GM18498 (cell line): ENCODE results near the gene PCDHGA5.
"Not testable (repeated sequence)": the region's sequence is repeated elsewhere in the genome, so short reads cannot be mapped to it uniquely, and the experiment has no call there.

Experiments
- ATAC-seq: cut with Tn5 transposase; IDR thresholded peaks from one replicate; pipeline ENCODE4 v1.9.1; 2021; ENCODE audit warnings: mild to moderate bottlenecking, moderate library complexity; ENCODE audit not compliant: unreplicated experiment

PCDHGA5 gene

DNA sequence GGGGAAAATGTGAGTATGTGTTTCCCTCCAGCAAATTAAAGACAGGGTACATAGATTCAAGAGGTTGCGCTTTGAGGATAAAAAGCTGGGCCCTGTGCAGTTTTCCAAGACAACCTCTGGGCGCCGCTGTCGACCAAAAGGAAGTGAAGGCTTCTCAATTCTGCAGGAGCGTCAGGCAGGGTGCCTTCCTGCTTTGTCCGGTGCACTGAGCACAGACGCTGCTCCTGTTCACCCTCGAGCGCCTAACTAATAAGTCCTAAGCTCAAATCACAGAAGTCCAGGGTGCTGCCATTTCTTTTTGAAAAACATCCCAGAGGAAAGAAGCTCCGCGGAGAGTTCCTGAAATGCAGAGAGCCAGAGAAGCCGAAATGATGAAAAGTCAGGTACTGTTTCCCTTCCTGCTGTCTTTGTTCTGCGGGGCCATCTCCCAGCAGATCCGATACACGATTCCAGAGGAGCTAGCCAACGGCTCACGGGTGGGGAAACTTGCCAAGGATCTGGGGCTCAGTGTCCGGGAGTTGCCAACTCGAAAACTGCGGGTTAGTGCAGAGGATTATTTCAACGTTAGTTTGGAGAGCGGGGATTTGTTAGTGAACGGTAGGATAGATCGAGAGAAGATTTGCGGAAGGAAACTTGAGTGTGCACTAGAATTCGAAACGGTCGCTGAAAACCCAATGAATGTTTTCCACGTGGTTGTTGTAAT is 13.9 kb upstream of the PCDHGA5 start, which contains the start of gene PCDHGB1:
PCDHGB1 (plus strand) TSS at position 183 of the 703 bp plus-strand sequence; CDS start at position 345, 162 bp downstream.
- ATAC-seq, result no peak

DNA sequence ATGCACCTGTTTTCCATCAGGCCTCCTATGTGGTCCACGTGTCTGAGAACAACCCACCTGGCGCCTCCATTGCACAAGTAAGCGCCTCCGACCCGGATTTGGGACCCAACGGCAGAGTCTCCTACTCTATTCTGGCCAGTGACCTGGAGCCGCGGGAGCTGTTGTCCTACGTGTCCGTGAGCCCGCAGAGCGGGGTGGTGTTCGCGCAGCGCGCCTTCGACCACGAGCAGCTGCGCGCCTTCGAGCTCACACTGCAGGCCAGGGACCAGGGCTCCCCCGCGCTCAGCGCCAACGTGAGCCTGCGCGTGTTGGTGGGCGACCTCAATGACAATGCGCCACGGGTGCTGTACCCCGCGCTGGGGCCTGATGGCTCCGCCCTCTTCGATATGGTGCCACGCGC is 12.4 kb upstream of the PCDHGA5 start:
- ATAC-seq, result no peak

DNA sequence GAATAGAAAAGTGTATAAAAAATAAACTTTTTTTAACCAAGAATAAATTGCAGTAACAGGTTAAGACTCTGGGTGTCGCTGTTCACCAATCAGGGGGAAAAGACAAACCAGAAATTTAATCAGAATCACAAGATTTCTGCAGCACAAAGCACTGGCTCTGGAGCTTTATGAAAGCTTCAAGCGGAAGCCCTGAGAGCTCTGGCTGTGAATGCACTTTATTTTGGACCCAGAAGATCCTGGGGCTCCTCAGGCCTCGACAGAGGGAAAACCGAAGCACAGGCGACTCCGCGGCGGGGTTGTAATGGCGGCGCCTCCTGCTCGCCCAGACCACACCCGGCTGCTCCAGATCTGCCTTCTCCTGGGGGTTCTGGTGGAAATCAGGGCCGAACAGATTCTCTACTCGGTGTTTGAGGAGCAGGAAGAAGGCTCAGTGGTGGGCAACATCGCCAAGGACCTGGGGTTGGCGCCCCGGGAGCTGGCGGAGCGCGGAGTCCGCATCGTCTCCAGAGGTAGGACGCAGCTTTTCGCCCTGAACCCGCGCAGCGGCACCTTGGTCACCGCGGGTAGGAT is 9.0 kb upstream of the PCDHGA5 start, which contains the start of gene PCDHGA4:
PCDHGA4 (plus strand) TSS at position 122 of the 570 bp plus-strand sequence; CDS start at position 209, 87 bp downstream.
- no peak for ATAC-seq

DNA sequence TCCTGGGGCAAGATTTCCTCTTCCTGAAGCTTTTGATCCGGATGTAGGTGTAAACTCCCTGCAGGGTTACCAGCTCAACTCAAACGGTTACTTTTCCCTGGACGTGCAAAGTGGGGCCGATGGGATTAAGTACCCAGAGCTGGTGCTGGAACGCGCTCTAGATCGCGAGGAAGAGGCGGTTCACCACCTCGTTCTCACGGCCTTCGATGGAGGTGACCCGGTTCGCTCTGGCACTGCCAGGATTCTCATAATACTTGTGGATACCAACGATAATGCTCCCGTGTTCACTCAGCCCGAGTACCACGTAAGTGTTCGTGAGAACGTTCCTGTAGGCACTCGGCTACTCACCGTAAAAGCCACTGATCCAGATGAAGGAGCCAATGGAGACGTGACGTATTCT is 8.3 kb upstream of the PCDHGA5 start:
- no peak for ATAC-seq

DNA sequence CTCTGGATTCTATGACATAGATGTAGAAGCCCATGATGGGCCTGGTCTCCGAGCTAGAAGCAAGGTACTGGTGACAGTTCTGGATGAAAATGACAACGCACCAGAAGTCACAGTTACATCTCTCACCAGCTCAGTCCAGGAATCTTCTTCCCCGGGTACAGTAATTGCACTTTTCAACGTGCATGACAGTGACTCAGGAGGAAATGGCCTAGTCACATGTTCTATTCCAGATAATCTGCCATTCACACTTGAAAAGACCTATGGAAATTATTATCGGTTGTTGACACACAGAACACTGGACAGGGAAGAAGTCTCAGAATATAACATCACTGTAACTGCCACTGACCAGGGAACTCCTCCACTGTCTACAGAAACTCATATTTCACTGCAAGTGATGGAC is 7.8 kb upstream of the PCDHGA5 start:
- ATAC-seq, result no peak

DNA sequence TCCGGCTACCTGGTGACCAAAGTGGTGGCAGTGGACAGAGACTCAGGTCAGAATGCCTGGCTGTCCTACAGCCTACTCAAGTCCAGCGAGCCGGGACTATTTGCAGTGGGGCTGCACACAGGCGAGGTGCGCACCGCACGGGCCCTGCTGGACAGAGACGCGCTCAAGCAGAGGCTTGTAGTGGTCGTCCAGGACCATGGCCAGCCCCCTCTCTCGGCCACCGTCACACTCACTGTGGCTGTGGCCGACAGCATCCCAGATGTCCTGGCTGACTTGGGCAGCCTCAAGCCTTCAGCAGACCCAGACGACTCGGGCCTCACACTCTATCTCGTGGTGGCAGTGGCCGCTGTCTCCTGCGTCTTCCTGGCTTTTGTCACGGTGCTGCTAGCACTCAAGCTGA is 7.0 kb upstream of the PCDHGA5 start:
- ATAC-seq, result no peak

DNA sequence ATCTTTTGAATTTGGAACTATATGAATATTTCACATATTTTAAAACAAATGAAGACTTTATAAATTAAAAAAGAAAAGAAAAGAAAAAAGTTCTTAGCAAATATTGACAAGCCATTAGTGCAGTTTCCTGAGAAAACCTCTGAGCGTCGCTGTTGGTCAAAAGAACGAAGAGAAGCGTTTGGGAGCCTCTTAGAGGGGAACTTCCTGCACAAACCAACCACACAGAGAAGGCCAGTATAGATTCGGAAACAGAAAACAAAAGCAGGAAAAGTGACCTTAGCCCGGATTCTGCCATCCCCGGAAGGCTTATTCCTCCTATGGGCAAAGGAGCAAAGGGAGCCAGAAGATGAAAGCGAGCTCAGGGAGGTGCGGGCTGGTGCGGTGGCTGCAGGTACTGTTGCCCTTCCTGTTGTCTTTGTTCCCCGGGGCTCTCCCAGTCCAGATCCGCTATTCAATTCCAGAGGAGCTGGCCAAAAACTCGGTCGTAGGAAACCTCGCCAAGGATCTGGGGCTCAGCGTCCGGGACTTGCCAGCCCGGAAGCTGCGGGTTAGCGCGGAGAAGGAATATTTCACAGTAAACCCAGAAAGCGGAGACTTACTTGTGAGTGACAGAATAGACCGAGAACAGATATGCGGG is 4.1 kb upstream of the PCDHGA5 start, which contains the start of gene PCDHGB2:
PCDHGB2 (plus strand) TSS at position 205 of the 637 bp plus-strand sequence; CDS start at position 347, 142 bp downstream.
- ATAC-seq, result peak; percentile 66

DNA sequence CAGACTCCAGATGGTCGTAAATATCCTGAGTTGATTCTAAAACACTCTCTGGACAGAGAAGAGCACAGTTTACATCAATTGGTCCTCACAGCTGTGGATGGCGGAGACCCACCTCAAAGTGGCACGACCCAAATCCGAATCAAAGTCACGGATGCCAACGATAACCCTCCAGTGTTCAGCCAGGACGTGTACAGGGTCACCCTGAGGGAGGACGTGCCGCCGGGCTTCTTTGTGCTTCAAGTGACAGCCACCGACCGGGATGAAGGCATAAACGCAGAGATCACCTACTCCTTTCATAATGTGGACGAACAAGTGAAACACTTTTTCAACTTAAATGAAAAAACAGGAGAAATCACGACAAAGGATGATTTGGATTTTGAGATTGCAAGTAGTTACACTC is 3.3 kb upstream of the PCDHGA5 start:
- ATAC-seq, result no peak

DNA sequence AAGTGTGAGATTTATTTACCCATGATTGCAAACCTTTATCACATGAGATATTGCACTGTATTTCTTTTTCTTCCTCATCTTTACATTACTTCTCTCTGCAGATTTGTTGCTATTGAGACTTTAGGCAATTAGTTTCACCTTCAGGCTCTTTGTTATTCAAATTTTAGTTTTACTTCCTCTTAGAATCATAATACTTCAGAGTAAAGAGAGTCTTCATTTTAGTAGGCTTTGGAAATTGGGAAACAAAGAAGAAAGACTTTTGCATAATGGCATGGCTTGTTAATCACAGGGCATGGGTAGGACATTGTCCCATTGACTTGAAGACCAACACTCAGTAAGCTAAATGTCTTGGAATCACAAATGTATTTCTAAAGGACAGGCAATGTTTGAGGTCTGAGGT is 1.2 kb upstream of the PCDHGA5 start:
- ATAC-seq, result no peak

DNA sequence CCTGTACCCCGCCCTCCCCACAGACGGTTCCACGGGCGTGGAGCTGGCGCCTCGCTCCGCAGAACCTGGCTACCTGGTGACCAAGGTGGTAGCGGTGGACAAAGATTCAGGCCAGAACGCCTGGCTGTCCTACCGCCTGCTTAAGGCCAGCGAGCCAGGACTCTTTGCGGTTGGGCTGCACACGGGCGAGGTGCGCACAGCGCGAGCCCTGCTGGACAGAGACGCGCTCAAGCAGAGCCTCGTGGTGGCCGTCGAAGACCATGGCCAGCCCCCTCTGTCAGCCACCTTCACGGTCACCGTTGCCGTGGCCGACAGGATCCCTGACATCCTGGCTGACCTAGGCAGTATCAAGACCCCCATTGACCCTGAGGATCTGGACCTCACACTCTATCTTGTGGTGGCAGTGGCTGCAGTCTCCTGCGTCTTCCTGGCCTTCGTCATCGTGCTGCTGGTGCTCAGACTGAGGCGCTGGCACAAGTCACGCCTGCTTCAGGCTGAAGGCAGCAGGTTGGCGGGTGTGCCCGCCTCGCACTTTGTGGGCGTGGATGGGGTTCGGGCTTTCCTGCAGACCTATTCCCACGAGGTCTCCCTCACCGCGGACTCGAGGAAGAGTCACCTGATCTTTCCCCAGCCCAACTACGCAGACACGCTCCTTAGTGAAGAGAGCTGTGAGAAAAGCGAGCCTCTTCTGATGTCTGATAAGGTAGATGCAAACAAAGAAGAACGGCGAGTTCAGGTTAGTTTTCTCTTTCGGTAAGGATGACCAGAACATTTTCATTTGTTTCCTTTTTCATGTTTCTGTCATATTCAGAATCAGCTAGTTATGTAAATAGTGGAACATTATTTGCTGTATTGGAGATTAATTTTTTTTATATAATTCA is 2.3 kb downstream of the PCDHGA5 start:
- no peak for ATAC-seq

DNA sequence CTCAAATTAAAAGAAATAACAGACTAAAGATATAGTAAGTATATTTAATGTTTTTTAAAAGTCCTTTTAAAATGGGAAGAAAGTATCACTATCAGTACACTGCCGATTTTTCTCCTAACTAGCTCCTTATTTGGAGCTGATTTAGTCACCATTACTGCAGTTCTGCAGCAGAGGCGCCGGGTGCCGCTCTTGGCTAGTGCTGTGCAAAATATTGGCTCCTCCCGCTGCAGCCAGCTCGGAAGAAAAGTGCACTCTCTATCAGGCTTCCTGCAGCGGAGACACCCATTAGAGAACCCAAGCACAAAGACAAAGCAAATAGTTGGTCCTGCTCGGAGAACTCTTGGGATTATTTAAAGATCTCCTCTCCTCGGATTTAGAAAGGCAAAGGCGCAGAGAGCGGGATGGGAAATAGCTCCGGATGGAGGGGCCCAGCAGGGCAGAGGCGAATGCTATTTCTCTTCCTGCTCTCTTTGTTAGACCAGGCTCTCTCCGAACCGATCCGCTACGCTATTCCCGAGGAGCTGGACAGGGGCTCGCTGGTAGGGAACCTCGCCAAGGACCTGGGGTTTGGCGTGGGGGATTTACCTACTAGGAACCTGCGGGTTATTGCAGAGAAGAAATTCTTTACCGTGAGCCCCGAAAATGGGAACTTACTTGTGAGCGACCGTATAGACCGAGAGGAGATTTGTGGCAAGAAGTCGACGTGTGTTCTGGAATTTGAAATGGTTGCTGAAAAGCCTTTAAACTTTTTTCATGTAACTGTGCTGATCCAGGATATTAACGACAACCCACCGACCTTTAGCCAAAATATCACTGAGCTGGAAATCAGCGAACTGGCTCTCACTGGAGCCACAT is 6.3 kb downstream of the PCDHGA5 start, which contains the start of gene PCDHGB3:
PCDHGB3 (plus strand) TSS at position 249 of the 855 bp plus-strand sequence; CDS start at position 402, 153 bp downstream.
- peak; percentile 88 for ATAC-seq

DNA sequence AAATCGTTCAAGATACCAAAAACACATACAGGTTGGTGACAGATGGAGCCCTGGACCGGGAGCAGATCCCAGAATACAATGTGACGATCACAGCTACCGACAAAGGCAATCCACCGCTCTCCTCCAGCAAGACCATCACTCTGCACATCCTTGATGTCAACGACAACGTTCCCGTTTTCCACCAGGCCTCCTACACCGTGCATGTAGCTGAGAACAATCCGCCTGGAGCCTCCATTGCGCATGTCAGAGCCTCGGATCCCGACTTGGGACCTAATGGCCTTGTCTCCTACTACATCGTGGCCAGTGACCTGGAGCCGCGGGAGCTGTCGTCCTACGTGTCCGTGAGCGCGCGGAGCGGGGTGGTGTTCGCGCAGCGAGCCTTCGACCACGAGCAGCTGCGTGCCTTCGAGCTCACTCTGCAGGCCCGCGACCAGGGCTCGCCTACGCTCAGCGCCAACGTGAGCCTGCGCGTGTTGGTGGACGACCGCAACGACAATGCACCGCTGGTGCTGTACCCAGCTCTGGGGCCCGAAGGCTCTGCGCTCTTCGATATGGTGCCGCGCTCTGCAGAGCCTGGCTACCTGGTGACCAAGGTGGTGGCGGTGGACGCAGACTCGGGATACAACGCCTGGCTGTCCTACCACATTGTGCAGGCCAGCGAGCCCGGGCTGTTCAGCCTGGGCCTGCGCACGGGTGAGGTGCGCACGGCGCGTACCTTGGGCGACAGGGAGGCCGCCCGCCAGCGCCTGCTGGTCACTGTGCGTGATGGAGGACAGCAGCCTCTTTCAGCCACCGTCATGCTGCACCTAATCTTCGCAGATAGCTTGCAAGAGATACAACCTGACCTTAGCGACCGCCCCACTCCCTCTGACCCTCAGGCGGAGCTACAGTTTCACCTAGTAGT is 7.9 kb downstream of the PCDHGA5 start:
- no peak for ATAC-seq

DNA sequence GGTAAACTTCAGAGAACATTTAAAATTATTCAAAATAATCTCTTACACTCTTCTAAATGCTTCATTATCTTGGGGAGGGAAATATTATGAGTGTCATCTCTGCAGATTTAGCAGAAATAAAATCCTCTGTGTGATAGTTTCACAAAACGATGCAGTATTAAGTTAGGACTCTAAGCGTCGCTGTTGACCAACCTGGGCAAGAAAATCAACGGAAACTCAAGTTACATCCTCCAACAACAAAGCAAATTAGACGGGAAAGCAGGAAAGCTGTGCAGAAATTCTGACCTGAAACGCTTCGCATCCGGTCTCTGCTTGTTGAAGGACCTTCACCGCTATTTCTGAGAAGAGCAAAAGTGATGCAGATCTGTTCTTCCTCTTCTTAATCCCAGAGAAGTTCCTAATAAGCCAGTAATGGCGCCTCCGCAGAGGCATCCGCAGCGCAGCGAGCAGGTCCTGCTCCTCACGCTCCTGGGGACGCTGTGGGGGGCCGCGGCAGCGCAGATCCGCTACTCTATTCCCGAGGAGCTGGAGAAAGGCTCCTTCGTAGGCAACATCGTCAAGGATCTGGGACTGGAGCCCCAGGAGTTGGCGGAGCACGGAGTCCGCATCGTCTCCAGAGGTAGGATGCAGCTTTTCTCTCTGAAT is 9.8 kb downstream of the PCDHGA5 start, which contains the start of gene PCDHGA6:
PCDHGA6 (plus strand) TSS at position 219 of the 645 bp plus-strand sequence; CDS start at position 412, 193 bp downstream.
- no peak for ATAC-seq

DNA sequence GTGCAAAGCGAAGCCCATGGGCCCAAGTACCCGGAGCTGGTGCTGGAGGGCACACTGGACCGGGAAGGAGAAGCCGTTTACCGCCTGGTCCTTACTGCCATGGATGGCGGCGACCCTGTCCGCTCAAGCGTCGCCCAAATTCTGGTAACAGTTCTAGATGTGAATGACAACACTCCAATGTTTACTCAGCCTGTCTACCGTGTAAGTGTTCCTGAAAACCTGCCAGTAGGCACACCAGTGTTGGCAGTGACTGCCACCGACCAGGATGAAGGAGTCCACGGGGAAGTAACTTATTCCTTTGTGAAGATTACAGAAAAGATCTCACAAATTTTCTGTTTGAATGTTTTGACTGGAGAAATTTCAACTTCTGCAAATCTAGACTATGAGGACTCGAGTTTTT is 10.7 kb downstream of the PCDHGA5 start:
- ATAC-seq, result no peak

DNA sequence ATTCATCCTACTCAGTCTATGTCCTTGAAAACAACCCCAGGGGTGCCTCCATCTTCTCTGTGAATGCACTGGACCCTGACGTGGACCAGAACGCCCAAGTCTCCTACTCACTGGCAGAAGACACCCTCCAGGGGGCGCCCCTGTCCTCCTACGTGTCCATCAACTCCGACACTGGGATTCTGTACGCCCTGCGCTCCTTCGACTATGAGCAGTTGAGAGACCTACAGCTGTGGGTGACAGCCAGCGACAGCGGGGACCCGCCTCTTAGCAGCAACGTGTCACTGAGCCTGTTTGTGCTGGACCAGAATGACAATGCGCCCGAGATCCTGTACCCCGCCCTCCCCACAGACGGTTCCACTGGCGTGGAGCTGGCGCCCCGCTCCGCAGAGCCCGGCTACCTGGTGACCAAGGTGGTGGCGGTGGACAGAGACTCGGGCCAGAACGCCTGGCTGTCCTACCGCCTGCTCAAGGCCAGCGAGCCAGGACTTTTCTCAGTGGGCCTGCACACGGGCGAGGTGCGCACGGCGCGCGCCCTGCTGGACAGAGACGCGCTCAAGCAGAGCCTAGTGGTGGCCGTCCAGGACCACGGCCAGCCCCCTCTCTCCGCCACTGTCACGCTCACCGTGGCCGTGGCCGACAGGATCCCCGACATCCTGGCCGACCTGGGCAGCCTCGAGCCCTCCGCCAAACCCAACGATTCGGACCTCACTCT is 11.6 kb downstream of the PCDHGA5 start:
- not testable (repeated sequence) for ATAC-seq

DNA sequence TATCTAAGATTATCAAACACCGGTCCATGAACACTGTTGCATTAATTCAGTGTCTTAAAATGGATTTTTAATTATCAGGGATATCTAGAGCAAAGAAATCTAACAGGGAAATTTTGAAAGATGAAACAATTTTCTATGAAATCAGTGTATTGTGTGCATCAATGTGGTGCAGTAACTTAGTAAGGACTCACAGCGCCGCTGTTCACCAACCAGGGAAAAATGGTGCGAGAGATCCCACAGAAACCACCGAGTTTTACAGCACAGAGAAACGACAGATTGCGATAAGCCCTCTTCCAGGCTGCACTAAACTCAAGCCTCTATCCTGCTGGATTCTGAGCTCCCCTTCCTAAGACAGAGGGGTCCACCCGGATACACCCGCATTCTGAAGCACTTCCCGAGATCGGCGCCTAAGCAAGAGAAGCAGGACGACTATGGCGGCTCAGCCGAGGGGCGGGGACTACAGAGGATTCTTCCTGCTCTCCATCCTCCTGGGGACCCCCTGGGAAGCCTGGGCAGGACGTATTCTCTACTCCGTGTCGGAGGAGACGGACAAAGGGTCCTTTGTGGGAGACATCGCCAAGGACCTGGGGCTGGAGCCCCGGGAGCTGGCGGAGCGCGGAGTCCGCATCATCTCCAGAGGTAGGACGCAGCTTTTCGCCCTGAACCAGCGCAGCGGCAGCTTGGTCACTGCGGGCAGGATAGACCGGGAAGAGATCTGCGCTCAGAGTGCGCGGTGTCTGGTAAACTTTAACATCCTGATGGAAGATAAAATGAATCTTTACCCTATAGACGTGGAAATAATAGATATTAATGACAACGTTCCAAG is 18.7 kb downstream of the PCDHGA5 start, which contains the start of gene PCDHGA7:
PCDHGA7 (plus strand) TSS at position 274 of the 826 bp plus-strand sequence; CDS start at position 432, 158 bp downstream.
- no peak for ATAC-seq

DNA sequence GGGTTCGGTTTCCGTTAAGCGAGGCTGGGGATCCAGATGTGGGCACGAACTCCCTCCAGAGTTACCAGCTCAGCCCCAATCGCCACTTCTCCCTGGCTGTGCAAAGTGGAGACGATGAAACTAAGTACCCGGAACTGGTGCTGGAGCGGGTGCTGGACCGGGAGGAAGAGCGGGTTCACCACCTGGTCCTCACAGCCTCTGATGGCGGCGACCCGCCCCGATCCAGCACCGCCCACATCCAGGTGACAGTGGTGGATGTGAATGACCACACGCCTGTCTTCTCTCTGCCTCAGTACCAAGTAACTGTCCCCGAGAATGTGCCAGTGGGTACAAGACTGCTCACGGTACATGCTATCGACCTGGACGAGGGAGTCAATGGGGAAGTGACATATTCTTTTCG is 19.4 kb downstream of the PCDHGA5 start:
- ATAC-seq, result no peak
